GM23248 (cell line): ENCODE results near the gene ABCB9. TPM values are rescaled to one million over a fixed set of nuclear protein-coding genes. Genes with fewer than 3 reads are reported as not detected.

Experiments used
- DNase-seq: peaks from one replicate; pipeline ENCODE4 v3.0.0-alpha.2; 2015
- H2AFZ ChIP-seq: fragments of 200-600 bp; sonication (generic); 2 replicates; pipeline ENCODE4 v1.6.1; 2016; ENCODE audit warnings: antibody characterized with exemption
- H3F3A ChIP-seq: fragments of 200-600 bp; sonication (generic); 2 replicates; pipeline ENCODE4 v1.6.1; 2016; ENCODE audit warnings: mild to moderate bottlenecking, antibody characterized with exemption, mixed run types; ENCODE audit not compliant: insufficient read depth
- H3K27ac ChIP-seq: fragments of 200-600 bp; sonication (generic); 2 replicates; pipeline ENCODE4 v1.5.1; 2016; ENCODE audit warnings: mild to moderate bottlenecking
- H3K27me3 ChIP-seq: fragments of 200-600 bp; sonication (generic); replicated peaks from 2 replicates; pipeline ENCODE4 v1.6.1; 2016; ENCODE audit warnings: mild to moderate bottlenecking; ENCODE audit not compliant: insufficient read depth
- H3K36me3 ChIP-seq: fragments of 200-600 bp; sonication (generic); 2 replicates; pipeline ENCODE4 v1.6.1; 2016; ENCODE audit warnings: low read depth, mild to moderate bottlenecking
- H3K4me1 ChIP-seq: fragments of 200-600 bp; sonication (generic); 2 replicates; pipeline ENCODE4 v1.6.1; 2016; ENCODE audit warnings: mild to moderate bottlenecking; ENCODE audit not compliant: insufficient read depth
- H3K4me2 ChIP-seq: fragments of 200-600 bp; sonication (generic); one replicate; pipeline ENCODE4 v1.6.1; 2016; ENCODE audit warnings: mild to moderate bottlenecking; ENCODE audit not compliant: unreplicated experiment
- H3K4me3 ChIP-seq: fragments of 200-600 bp; sonication (generic); 2 replicates; pipeline ENCODE4 v1.5.1; 2016; ENCODE audit warnings: mild to moderate bottlenecking
- H3K79me2 ChIP-seq: fragments of 200-600 bp; sonication (generic); 2 replicates; pipeline ENCODE4 v1.6.1; 2016; ENCODE audit warnings: mild to moderate bottlenecking; ENCODE audit not compliant: insufficient read depth
- H3K9ac ChIP-seq: fragments of 200-600 bp; sonication (generic); 2 replicates; pipeline ENCODE4 v1.6.1; 2016; ENCODE audit warnings: mild to moderate bottlenecking
- H3K9me2 ChIP-seq: fragments of 200-600 bp; sonication (generic); 2 replicates; pipeline ENCODE4 v1.6.1; 2016; ENCODE audit warnings: mixed run types, mild to moderate bottlenecking, moderate library complexity; ENCODE audit not compliant: insufficient read depth
- H3K9me3 ChIP-seq: fragments of 200-600 bp; sonication (generic); one replicate; pipeline ENCODE4 v1.6.1; 2017; ENCODE audit warnings: low read depth
- H4K20me1 ChIP-seq: fragments of 200-600 bp; sonication (generic); 2 replicates; pipeline ENCODE4 v1.6.0; 2016; ENCODE audit not compliant: insufficient read depth
- EZH2 ChIP-seq: fragments of 200-600 bp; sonication (generic); IDR thresholded peaks from 2 replicates; pipeline ENCODE4 v1.6.1; 2018; ENCODE audit warnings: antibody characterized with exemption, mild to moderate bottlenecking; ENCODE audit not compliant: insufficient read depth, poor library complexity, severe bottlenecking
- EZH2phosphoT487 ChIP-seq: fragments of 200-600 bp; sonication (generic); IDR thresholded peaks from 2 replicates; pipeline ENCODE4 v1.6.1; 2018; ENCODE audit warnings: antibody characterized with exemption, moderate library complexity, mild to moderate bottlenecking, low read depth; ENCODE audit not compliant: insufficient read depth
- WGBS, 2 experiments: methylation state at CpG; one replicate each; pipeline ENCODE4 v1.1.6; 2015 to 2017; ENCODE audit warnings: low lambda C conversion rate in 2 of 2, low coverage in 1 of 2; ENCODE audit errors: missing lambda C conversion rate in 2 of 2; 5-methylcytosine and 5-hydroxymethylcytosine counted together
- in situ Hi-C: fragments of 300-500 bp; cut with MboI; formaldehyde crosslinking; loops from 2 replicates; pipeline ENCODE4 v1.15.0; 2020
- microRNA-seq: library from miRNA; unstranded; fragments of <30 nt; microRNA quantifications from one replicate; pipeline ENCODE4, GENCODE V29; 2016; ENCODE audit warnings: borderline number of aligned reads
- polyA plus RNA-seq: library from polyadenylated mRNA; unstranded; fragments of >200 nt; fragmentation: Nextera tagmentation; extraction: Ambion mirVana; gene quantifications from 2 replicates; pipeline ENCODE4 v1.2.1, GENCODE V29; 2016
- small RNA-seq: library from RNA; depleted of rRNA; stranded (forward); fragments of <200 nt; gene quantifications from one replicate; pipeline ENCODE3, GENCODE V24; 2014; ENCODE audit warnings: low read depth, low replicate concordance
- total RNA-seq: library from RNA; depleted of rRNA; stranded (reverse); fragments of >200 nt; shearing (Covaris generic); gene quantifications from 2 replicates; pipeline ENCODE4 v1.2.3, GENCODE V29; 2014; rRNA removed

ABCB9 gene
- total and polyA plus RNA-seq, 2 experiments from 2014 or later, result 2.2 to 4.4 TPM

DNA sequence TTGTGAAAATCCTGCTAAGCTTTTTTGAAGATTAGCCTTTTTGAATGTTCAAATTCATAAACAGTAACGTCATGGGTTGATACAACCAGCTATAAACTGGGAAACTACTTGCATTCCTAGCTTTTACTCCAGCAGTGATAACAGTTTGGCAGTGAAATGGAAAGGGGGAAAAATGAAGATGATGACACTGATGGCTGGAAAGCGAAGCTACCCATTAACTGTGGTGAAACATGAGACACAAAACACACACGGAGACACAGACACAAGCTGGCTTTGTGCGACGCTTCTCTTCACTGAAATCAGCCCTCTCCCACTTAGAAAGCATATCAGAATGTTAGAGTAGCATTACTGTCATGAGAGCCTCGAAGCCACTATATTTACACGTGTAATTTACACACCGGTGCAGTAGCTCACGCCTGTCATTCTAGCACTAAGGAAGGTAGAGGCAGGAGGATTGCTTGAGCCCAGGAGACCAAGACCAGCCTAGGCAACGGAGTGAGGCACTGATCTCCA lies 86.1 kb downstream of the ABCB9 start:
- 83 to 90% methylated on average over 10 of the region's 10 CpGs for WGBS, 2 experiments
- in situ Hi-C loops, result no loop called here

More for the DNA sequence above, 86.1 kb downstream of the ABCB9 start:
- Histone ChIP-seq H3K36me3 (no peaks in the 10 kb centered on the region), H3K4me2 (no peak overlapping the region), H2AFZ (no peak overlapping the region), H3K79me2 (peaks cover 100% of the 10 kb centered on the region), H3K4me3 (no peak overlapping the region), H3F3A (no peaks in the 10 kb centered on the region), H3K9me3 (no peaks in the 10 kb centered on the region), H3K4me1 (peaks cover 19% of the 10 kb centered on the region), H3K27me3 (no peaks in the 10 kb centered on the region), H3K9ac (no peak overlapping the region), H3K27ac (no peak overlapping the region), H4K20me1 (peaks cover 23% of the 10 kb centered on the region; the same call in 1 of the 2 replicates), H3K9me2 (no peaks in the 10 kb centered on the region)
- no peak for DNase-seq
- TF ChIP-seq EZH2phosphoT487, result no peak
- TF ChIP-seq EZH2, result no peak

Small RNAs within 50 kb of the gene (microRNA-seq; reads per million reads assigned to microRNA genes)
- not detected for gene MIR4304

Small RNAs within 50 kb of the gene (small RNA-seq; reads per million reads assigned to genes)
- gene ARL6IP4 (not detected), gene MIR4304 (not detected)

Other genes with a start within 250 kb of the ABCB9 start
- gene HCAR3, start 249.7 kb downstream of the ABCB9 start, total RNA-seq, result not detected in 2 replicates
- not detected in 2 replicates for gene HCAR3, start 249.7 kb downstream of the ABCB9 start, polyA plus RNA-seq
- gene HCAR1, start 235.6 kb downstream of the ABCB9 start, total RNA-seq, result not detected in 2 replicates
- gene HCAR1, start 235.6 kb downstream of the ABCB9 start, polyA plus RNA-seq, result not detected in 2 replicates
- 42.2 and 48.6 TPM in 2 replicates for gene DENR, start 213.6 kb downstream of the ABCB9 start, total RNA-seq
- gene DENR, start 213.6 kb downstream of the ABCB9 start, polyA plus RNA-seq, result 80.5 and 83.3 TPM in 2 replicates
- gene CCDC62, start 191.9 kb downstream of the ABCB9 start, total RNA-seq, result 0.22 TPM in 1 of 2 replicates, not detected in the other
- 0.22 TPM in 1 of 2 replicates, not detected in the other for gene CCDC62, start 191.9 kb downstream of the ABCB9 start, polyA plus RNA-seq
- gene HIP1R, start 131.0 kb downstream of the ABCB9 start, total RNA-seq, result 16.3 and 16.4 TPM in 2 replicates
- 7.1 and 7.6 TPM in 2 replicates for gene HIP1R, start 131.0 kb downstream of the ABCB9 start, polyA plus RNA-seq
- gene VPS37B, start 70.3 kb downstream of the ABCB9 start, total RNA-seq, result 26.1 and 31.3 TPM in 2 replicates
- gene VPS37B, start 70.3 kb downstream of the ABCB9 start, polyA plus RNA-seq, result 19.1 and 19.9 TPM in 2 replicates
- 11.9 and 28.3 TPM in 2 replicates for gene OGFOD2, start 8.8 kb upstream of the ABCB9 start, total RNA-seq
- gene OGFOD2, start 8.8 kb upstream of the ABCB9 start, polyA plus RNA-seq, result 12.8 and 15.4 TPM in 2 replicates
- 118 and 150 TPM in 2 replicates for gene ARL6IP4, start 14.2 kb upstream of the ABCB9 start, total RNA-seq
- gene ARL6IP4, start 14.2 kb upstream of the ABCB9 start, polyA plus RNA-seq, result 251 and 259 TPM in 2 replicates
- 2.0 and 2.1 TPM in 2 replicates for gene PITPNM2, start 184.6 kb upstream of the ABCB9 start, total RNA-seq
- 0.37 and 0.63 TPM in 2 replicates for gene PITPNM2, start 184.6 kb upstream of the ABCB9 start, polyA plus RNA-seq